Measurements from ENCODE around the gene LRRIQ3. TPM values are rescaled to one million over a fixed set of nuclear protein-coding genes. Genes with fewer than 3 reads are reported as not detected.

The LRRIQ3 gene
- polyA plus RNA-seq, 3 donors, result 0.08 to 0.35 TPM; not detected in 1

DNA sequence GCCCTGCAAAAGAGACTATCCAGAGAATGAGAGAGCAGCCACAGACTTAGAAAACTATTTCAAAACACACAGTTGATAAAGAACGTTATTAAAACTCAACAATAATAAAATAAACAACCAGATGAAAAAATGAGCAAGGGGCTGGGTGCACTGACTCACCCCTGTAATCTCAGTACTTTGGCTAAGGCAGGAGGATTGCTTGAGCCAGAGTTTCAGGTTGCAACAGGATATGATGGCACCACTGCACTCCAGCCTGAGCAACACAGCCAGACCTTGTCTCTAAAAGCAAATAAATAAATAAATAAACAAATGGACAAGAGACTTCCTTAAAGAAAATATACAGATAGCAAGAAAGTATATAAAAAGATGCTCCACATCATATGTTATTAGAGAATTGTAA, 144.6 kb downstream of the LRRIQ3 start:
- no peaks in the 10 kb centered on the region for H3K36me3 ChIP-seq (replicated peaks in 1 of 2; ENCODE audit: control insufficient read depth in 1 of 2, insufficient read depth in 2 of 2, low read length in 2 of 2)
- Mint-ChIP-seq H3K4me3 (no peak overlapping the region), H3K27me3 (ENCODE audit: low read depth in 3 of 3) (peaks cover 0 to 2% (median 0%) of the 10 kb centered on the region in 3 donors), H3K4me1 (no peaks in the 10 kb centered on the region), H3K9me3 (peaks cover 0 to 9% (median 2%) of the 10 kb centered on the region in 7 donors), H3K36me3 (no peaks in the 10 kb centered on the region), H3K27ac (no peak overlapping the region)
- intact Hi-C loops (cut with micrococcal nuclease), result no loop called here
- H3K4me1 ChIP-seq (ENCODE audit: control insufficient read depth in 1 of 2, insufficient read depth in 2 of 2, low read length in 2 of 2), result no peaks in the 10 kb centered on the region
- peaks cover 0 to 4% of the 10 kb centered on the region in 2 donors for H3K9me3 ChIP-seq (replicated peaks in 1 of 2; ENCODE audit: control insufficient read depth in 1 of 2, insufficient read depth in 1 of 2, low read length in 2 of 2)
- no peaks in the 10 kb centered on the region for H3K79me2 ChIP-seq (ENCODE audit: insufficient read depth, low read length)
- H2AFZ ChIP-seq (ENCODE audit: insufficient read depth, low read depth, low read length, poor library complexity, severe bottlenecking), result no peak overlapping the region
- no peak overlapping the region for H3K4me3 ChIP-seq (replicated peaks in 1 of 3; ENCODE audit: low read depth in 2 of 3, low read length in 3 of 3)
- no peaks in the 10 kb centered on the region for H3K27me3 ChIP-seq (ENCODE audit: control insufficient read depth in 2 of 2, insufficient read depth in 2 of 2, low read length in 2 of 2)
- no peaks in the 10 kb centered on the region for H4K20me1 ChIP-seq (ENCODE audit: insufficient read depth, low read length)
- no peak overlapping the region for H3K27ac ChIP-seq (ENCODE audit: low read depth in 1 of 2, low read length in 2 of 2)
- TF ChIP-seq, protein P1, sequence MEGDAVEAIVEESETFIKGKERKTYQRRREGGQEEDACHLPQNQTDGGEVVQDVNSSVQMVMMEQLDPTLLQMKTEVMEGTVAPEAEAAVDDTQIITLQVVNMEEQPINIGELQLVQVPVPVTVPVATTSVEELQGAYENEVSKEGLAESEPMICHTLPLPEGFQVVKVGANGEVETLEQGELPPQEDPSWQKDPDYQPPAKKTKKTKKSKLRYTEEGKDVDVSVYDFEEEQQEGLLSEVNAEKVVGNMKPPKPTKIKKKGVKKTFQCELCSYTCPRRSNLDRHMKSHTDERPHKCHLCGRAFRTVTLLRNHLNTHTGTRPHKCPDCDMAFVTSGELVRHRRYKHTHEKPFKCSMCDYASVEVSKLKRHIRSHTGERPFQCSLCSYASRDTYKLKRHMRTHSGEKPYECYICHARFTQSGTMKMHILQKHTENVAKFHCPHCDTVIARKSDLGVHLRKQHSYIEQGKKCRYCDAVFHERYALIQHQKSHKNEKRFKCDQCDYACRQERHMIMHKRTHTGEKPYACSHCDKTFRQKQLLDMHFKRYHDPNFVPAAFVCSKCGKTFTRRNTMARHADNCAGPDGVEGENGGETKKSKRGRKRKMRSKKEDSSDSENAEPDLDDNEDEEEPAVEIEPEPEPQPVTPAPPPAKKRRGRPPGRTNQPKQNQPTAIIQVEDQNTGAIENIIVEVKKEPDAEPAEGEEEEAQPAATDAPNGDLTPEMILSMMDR (IDR thresholded peaks at IDR 0.05), result no peak
- DNase-seq, result no peak
- no peak overlapping the region for H3K4me2 ChIP-seq (replicated peaks; ENCODE audit: extremely low read depth, low read length, poor library complexity, severe bottlenecking)
- no CpG with 5 or more reads among the region's 1 CpG for WGBS (ENCODE audit: insufficient coverage)
- no peak overlapping the region for H3K9ac ChIP-seq (ENCODE audit: insufficient read depth, low read length, poor library complexity, severe bottlenecking)

DNA sequence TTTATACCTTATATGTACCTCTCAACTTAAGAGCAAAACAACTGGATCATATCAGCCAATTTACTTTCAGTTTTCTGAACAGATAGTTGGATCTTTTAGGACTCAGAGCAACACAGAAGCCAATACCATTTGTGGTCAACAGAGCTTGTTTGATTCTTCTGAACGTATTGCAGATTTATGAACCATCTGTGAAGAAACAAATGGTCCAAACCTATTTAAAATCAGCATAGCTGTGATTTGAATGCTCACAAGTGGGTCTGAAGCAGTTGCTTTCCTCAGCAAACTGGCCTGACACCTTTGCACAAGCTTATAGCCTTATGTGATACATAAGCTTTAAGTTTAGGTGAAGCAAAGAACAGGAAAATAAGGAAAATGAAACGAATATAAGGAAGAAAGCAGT, 147.6 kb downstream of the LRRIQ3 start:
- H3K27me3 ChIP-seq (ENCODE audit: control insufficient read depth in 2 of 2, insufficient read depth in 2 of 2, low read length in 2 of 2), result no peaks in the 10 kb centered on the region
- Mint-ChIP-seq H3K4me3 (no peak overlapping the region), H3K27me3 (ENCODE audit: low read depth in 3 of 3) (peaks cover 0 to 2% (median 0%) of the 10 kb centered on the region in 3 donors), H3K27ac (no peak overlapping the region), H3K9me3 (peaks cover 0 to 9% (median 3%) of the 10 kb centered on the region in 7 donors), H3K4me1 (no peaks in the 10 kb centered on the region), H3K36me3 (no peaks in the 10 kb centered on the region)
- no peaks in the 10 kb centered on the region for H3K4me1 ChIP-seq (ENCODE audit: control insufficient read depth in 1 of 2, insufficient read depth in 2 of 2, low read length in 2 of 2)
- no peaks in the 10 kb centered on the region for H3K79me2 ChIP-seq (ENCODE audit: insufficient read depth, low read length)
- TF ChIP-seq, protein P1 (IDR thresholded peaks at IDR 0.05), result no peak
- no peak overlapping the region for H3K27ac ChIP-seq (ENCODE audit: low read depth in 1 of 2, low read length in 2 of 2)
- H3K4me2 ChIP-seq (replicated peaks; ENCODE audit: extremely low read depth, low read length, poor library complexity, severe bottlenecking), result no peak overlapping the region
- H3K9ac ChIP-seq (ENCODE audit: insufficient read depth, low read length, poor library complexity, severe bottlenecking), result no peak overlapping the region
- intact Hi-C loops (cut with micrococcal nuclease), result no loop called here
- H2AFZ ChIP-seq (ENCODE audit: insufficient read depth, low read depth, low read length, poor library complexity, severe bottlenecking), result no peak overlapping the region
- no peak for DNase-seq
- WGBS (ENCODE audit: insufficient coverage), result 43% methylated on average over 1 of the region's 2 CpGs
- no peak overlapping the region for H3K4me3 ChIP-seq (replicated peaks in 1 of 3; ENCODE audit: low read depth in 2 of 3, low read length in 3 of 3)
- no peaks in the 10 kb centered on the region for H4K20me1 ChIP-seq (ENCODE audit: insufficient read depth, low read length)
- no peaks in the 10 kb centered on the region for H3K36me3 ChIP-seq (replicated peaks in 1 of 2; ENCODE audit: control insufficient read depth in 1 of 2, insufficient read depth in 2 of 2, low read length in 2 of 2)
- no peaks in the 10 kb centered on the region for H3K9me3 ChIP-seq (replicated peaks in 1 of 2; ENCODE audit: control insufficient read depth in 1 of 2, insufficient read depth in 1 of 2, low read length in 2 of 2)

Data from CD14-positive monocyte (primary cell).